PFSK-1 (cell line): ENCODE data around the gene PLSCR2.

ENCODE experiments used
- FOXP2 ChIP-seq: optimal IDR thresholded peaks from 2 replicates; pipeline ENCODE3; 2011; ENCODE audit warnings: borderline replicate concordance, control low read depth, inconsistent platforms; ENCODE audit not compliant: insufficient read depth; ENCODE audit errors: extremely low read length, extremely low read depth
- POLR2AphosphoS5 ChIP-seq: IDR thresholded peaks from 2 replicates; pipeline ENCODE4 v1.6.1; 2012; ENCODE audit warnings: low read depth, mild to moderate bottlenecking, control low read depth, low read length, moderate library complexity
- REST ChIP-seq, 2 experiments: IDR thresholded peaks; 2 replicates each; pipeline versions ENCODE4 v1.6.1 to v1.8.0; 2011 to 2012; ENCODE audit warnings: low read depth in 2 of 2, low read length in 2 of 2, control low read depth in 1 of 2, inconsistent platforms in 1 of 2, mild to moderate bottlenecking in 1 of 2, moderate library complexity in 1 of 2; ENCODE audit not compliant: insufficient read depth in 1 of 2
- SIN3A ChIP-seq: IDR thresholded peaks from 2 replicates; pipeline ENCODE4 v1.6.1; 2012; ENCODE audit warnings: mild to moderate bottlenecking, low read length, moderate library complexity, borderline replicate concordance; ENCODE audit not compliant: insufficient read depth
- TAF1 ChIP-seq: IDR thresholded peaks from 2 replicates; pipeline ENCODE4 v1.6.1; 2012; ENCODE audit warnings: low read length, control low read depth, borderline replicate concordance; ENCODE audit not compliant: insufficient read depth

PLSCR2 gene

GRCh38 chr3:146454796-146455195 is 14.6 kb downstream of the PLSCR2 start:
- TF ChIP-seq FOXP2 = no peak
- no peak for TF ChIP-seq REST (IDR thresholded peaks at IDR 0.05; ENCODE audit: insufficient read depth in 1 of 2, low read depth in 2 of 2, low read length in 2 of 2)
- no peak for TF ChIP-seq TAF1
- no peak for TF ChIP-seq POLR2AphosphoS5
- no peak for TF ChIP-seq SIN3A

- TF ChIP-seq REST (IDR thresholded peaks at IDR 0.05; ENCODE audit: insufficient read depth in 1 of 2, low read depth in 2 of 2, low read length in 2 of 2) (no peak), POLR2AphosphoS5 (no peak), FOXP2 (no peak), SIN3A (no peak), TAF1 (no peak)
These were observed 19.7 kb downstream of the PLSCR2 start for GRCh38 chr3:146449613-146450012.

GRCh38 chr3:146449076-146449475 is 20.3 kb downstream of the PLSCR2 start:
- TF ChIP-seq POLR2AphosphoS5 (no peak), SIN3A (no peak), FOXP2 (no peak), TAF1 (no peak), REST (IDR thresholded peaks at IDR 0.05; ENCODE audit: insufficient read depth in 1 of 2, low read depth in 2 of 2, low read length in 2 of 2) (no peak)

- no peak for TF ChIP-seq TAF1
These were observed 23.3 kb downstream of the PLSCR2 start for GRCh38 chr3:146446026-146446425.

- TF ChIP-seq TAF1 = no peak
- no peak for TF ChIP-seq REST (IDR thresholded peaks at IDR 0.05; ENCODE audit: insufficient read depth in 1 of 2, low read depth in 2 of 2, low read length in 2 of 2)
- TF ChIP-seq POLR2AphosphoS5 = no peak
- no peak for TF ChIP-seq FOXP2
- no peak for TF ChIP-seq SIN3A
These were observed 37.3 kb downstream of the PLSCR2 start for GRCh38 chr3:146432066-146432465.
